HG03521 (cell line): ENCODE data around the gene LGALS3BP.

Experiments used
- ATAC-seq: cut with Tn5 transposase; IDR thresholded peaks from one replicate; pipeline ENCODE4 v1.9.1; 2021; ENCODE audit warnings: mild to moderate bottlenecking, moderate library complexity; ENCODE audit not compliant: unreplicated experiment

The LGALS3BP gene

DNA sequence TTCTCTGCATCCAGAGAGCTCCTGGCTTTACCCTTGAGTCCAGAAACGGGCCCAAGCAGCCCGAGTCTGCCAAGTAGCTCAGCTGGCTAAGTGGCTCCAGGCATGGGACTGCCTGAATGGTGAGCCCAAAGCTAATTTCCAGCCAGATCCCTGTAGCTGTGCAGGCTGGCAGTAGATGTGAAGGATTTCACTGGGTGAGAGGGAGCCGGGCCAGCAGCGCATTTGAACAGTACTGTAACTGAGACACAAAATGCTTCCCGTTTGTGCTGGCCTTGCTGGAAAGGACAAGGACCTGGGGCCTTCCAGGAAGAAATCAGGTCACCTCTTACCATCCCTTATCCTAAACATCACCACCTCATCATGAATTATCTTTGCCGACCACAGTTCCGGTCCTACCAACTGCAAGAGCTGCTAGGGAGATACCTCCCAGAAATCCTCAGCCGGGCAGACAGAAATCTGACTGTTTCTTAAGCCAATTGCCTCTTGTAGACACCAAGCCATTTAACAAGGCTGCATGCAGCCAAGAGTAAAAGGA lies 58.2 kb downstream of the LGALS3BP start:
- no peak for ATAC-seq
